ENCODE data around the gene DSTN.

The DSTN gene

DNA sequence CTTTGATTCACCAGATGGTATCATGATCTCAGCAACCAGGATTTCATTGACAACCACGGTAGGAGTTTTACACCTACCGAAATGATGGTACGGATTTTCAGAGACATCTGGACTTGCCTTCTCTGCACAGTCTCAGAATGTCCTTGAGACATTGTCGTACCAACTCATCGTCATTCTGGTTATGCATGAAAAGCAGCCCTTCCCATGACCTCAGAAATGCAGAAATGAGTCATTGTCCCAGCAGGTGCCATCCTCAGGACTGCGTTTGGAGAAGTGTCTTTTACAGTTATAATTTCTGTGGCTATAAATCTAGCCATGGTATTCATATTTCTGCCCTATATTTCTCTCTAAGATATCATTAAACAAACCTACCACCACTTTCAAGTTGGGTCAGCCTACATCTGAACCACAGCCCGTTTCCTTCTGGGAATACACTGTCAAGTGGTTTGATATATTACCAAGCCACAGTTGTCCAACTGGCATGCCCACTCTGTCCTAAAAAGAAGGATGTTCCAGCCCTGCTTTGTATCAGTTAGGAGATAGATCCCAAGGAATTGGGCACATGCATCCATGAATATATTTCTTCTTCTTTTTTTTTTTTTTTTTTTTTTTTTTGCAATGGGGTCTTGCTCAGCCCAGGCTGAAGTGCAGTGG is 31.2 kb upstream of the DSTN start:
- no peak overlapping the region for H3K27ac ChIP-seq
- intact Hi-C loops (cut with DNase I; ENCODE audit: low total_unique reads), result no loop called here
- no peak overlapping the region for H3K4me3 ChIP-seq
- no peaks in the 10 kb centered on the region for H3K36me3 ChIP-seq
- H3K4me1 ChIP-seq, result peaks cover 0 to 65% (median 37%) of the 10 kb centered on the region in 4 donors
- no peak for DNase-seq
- H3K9me3 ChIP-seq, result no peaks in the 10 kb centered on the region
- H3K27me3 ChIP-seq, result no peaks in the 10 kb centered on the region
- TF ChIP-seq, protein P1, sequence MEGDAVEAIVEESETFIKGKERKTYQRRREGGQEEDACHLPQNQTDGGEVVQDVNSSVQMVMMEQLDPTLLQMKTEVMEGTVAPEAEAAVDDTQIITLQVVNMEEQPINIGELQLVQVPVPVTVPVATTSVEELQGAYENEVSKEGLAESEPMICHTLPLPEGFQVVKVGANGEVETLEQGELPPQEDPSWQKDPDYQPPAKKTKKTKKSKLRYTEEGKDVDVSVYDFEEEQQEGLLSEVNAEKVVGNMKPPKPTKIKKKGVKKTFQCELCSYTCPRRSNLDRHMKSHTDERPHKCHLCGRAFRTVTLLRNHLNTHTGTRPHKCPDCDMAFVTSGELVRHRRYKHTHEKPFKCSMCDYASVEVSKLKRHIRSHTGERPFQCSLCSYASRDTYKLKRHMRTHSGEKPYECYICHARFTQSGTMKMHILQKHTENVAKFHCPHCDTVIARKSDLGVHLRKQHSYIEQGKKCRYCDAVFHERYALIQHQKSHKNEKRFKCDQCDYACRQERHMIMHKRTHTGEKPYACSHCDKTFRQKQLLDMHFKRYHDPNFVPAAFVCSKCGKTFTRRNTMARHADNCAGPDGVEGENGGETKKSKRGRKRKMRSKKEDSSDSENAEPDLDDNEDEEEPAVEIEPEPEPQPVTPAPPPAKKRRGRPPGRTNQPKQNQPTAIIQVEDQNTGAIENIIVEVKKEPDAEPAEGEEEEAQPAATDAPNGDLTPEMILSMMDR (IDR thresholded peaks at IDR 0.05), result no peak

DNA sequence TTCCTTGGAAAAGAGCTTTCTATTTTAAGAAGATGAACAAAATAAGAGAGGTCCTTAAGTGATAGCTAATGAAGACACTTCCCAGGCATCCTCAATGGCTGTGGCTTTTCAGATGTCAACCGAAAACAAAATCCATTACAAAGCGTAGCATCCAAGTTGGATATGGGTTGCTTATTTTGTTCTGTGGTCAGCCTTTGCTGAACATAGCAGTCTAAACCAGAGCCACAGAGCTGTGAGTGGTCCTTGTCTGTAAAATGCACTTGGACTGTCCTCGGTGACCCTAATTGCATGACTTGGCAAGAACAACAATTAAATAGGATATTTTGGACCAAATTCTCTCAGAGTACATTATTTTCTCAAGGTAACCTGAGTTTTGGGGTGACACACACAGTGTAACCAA is 28.3 kb upstream of the DSTN start:
- intact Hi-C loops (cut with DNase I; ENCODE audit: low total_unique reads), result no loop called here
- TF ChIP-seq, protein P1 (IDR thresholded peaks at IDR 0.05), result no peak
- H3K27me3 ChIP-seq, result no peaks in the 10 kb centered on the region
- DNase-seq, result no peak
- peak overlapping the region; percentile 72 to 73 for H3K27ac ChIP-seq
- no peaks in the 10 kb centered on the region for H3K9me3 ChIP-seq
- H3K4me1 ChIP-seq, result peaks cover 0 to 88% (median 49%) of the 10 kb centered on the region in 4 donors
- H3K4me3 ChIP-seq, result no peak overlapping the region
- no peaks in the 10 kb centered on the region for H3K36me3 ChIP-seq

DNA sequence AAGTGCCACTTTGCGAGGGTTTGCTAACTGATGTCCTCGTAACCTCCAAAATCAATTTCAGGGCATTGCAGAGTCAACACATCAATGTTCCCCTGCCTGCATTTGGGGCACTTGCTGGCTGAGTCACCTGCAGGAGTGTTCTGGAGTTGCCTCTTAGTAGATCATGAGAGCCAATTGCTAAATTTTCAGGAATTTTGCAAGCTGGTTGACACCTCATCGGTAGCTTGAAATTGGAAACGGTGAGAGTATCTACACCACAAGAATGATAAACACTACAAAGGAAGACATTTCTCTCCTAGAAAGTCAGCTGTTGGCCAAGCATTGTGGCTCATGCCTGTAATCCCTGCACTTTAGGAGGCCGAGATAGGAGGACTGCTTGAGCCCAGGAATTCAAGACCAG is 27.9 kb upstream of the DSTN start:
- H3K9me3 ChIP-seq, result no peaks in the 10 kb centered on the region
- TF ChIP-seq, protein P1 (IDR thresholded peaks at IDR 0.05), result peak in 1 of 2 experiments; percentile 15
- intact Hi-C loops (cut with DNase I; ENCODE audit: low total_unique reads), result loop anchor here (2.0 kb wide), 1 partner anchor 27 kb away; no protein-coding TSS in a partner anchor
- H3K4me1 ChIP-seq, result peaks cover 0 to 88% (median 47%) of the 10 kb centered on the region in 4 donors
- peak in 1 of 2 donors; percentile 75 for DNase-seq
- H3K4me3 ChIP-seq, result no peak overlapping the region
- no peaks in the 10 kb centered on the region for H3K36me3 ChIP-seq
- no peaks in the 10 kb centered on the region for H3K27me3 ChIP-seq
- H3K27ac ChIP-seq, result peak overlapping the region; percentile 72 to 73

DNA sequence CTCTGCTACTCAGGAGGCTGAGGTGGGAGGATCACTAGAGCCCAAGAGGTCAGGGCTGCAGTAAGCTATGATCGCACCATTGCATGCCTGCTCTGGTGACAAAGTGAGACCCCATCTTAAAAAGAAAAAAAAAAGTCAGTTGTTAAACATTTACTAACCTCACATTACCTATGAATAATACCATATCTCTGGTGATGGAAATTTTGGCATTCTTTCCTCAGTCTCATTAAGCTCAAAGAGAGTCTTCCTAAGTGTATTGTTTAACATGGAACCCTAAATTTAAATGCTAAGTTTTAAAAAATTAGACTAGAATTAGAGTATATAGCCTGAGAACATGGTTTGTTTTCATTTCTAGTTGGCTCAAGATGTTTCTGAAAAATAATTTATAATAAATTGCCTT is 27.4 kb upstream of the DSTN start:
- DNase-seq, result no peak
- peak overlapping the region; percentile 72 to 73 for H3K27ac ChIP-seq
- no peaks in the 10 kb centered on the region for H3K9me3 ChIP-seq
- H3K4me1 ChIP-seq, result peaks cover 0 to 88% (median 45%) of the 10 kb centered on the region in 4 donors
- TF ChIP-seq, protein P1 (IDR thresholded peaks at IDR 0.05), result no peak
- intact Hi-C loops (cut with DNase I; ENCODE audit: low total_unique reads), result loop anchor here (2.0 kb wide), 1 partner anchor 26 kb away; no protein-coding TSS in a partner anchor
- H3K36me3 ChIP-seq, result no peaks in the 10 kb centered on the region
- H3K4me3 ChIP-seq, result no peak overlapping the region
- H3K27me3 ChIP-seq, result no peaks in the 10 kb centered on the region

DNA sequence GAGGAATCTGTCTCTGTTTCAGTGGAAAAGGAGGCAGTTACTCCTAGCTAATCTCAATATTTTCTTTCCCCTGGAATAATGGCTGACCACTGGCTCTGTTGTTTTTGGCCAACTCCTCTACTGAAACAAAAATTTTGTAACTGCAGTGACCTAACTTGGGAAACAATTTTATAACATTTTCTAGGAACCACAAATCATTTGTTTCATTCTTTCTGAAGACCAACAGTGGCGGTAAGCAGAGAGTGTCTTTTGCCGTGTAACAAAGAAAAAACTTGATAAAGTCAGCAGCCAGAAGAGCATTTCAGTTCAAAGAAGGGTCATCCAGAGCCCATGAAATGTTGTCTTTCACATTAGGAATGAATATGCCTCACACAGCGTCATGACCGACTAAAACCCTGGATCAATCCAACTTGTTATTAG is 26.9 kb upstream of the DSTN start:
- Histone ChIP-seq H3K36me3 (no peaks in the 10 kb centered on the region), H3K27ac (peak overlapping the region; percentile 72 to 73), H3K4me3 (no peak overlapping the region), H3K27me3 (no peaks in the 10 kb centered on the region), H3K4me1 (peaks cover 0 to 88% (median 40%) of the 10 kb centered on the region in 4 donors), H3K9me3 (no peaks in the 10 kb centered on the region)
- intact Hi-C loops (cut with DNase I; ENCODE audit: low total_unique reads), result loop anchor here (2.0 kb wide), 1 partner anchor 26 kb away; no protein-coding TSS in a partner anchor
- TF ChIP-seq, protein P1 (IDR thresholded peaks at IDR 0.05), result no peak
- DNase-seq, result no peak
